Renal cortical epithelial cell (primary cell): ENCODE results near the gene ACBD3. TPM values are rescaled to one million over a fixed set of nuclear protein-coding genes. Genes with fewer than 3 reads are reported as not detected.

Source experiments
- DNase-seq: peaks from one replicate; pipeline ENCODE4 v3.0.0-alpha.2; 2011; ENCODE audit warnings: low read depth
- total RNA-seq: library from RNA; depleted of rRNA; stranded (reverse); fragments of >200 nt; gene quantifications from 2 replicates; pipeline ENCODE4 v1.2.3, GENCODE V29; 2014

Gene ACBD3
- total RNA-seq, 1 donor from 2014 or later = 66.5 TPM

DNA sequence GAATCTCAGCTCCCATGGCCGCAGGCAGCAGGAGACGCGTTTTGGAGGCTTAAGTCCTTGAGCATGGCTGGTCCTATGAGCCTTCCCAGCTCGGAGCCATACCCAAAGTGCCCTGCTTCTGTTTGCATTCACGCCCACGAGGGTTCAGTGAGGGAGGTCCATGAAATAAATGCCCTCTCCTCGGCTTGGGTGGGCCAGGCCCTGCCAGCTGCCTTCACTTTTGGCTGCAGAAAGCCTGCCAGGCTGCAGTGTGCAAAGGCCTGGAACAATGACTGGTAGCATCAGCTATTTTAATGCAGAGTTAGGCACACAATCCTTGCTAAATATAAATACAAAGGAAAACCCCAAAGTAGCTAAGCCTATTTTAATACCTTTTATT is 74.7 kb downstream of the ACBD3 start:
- no peak for DNase-seq

DNA sequence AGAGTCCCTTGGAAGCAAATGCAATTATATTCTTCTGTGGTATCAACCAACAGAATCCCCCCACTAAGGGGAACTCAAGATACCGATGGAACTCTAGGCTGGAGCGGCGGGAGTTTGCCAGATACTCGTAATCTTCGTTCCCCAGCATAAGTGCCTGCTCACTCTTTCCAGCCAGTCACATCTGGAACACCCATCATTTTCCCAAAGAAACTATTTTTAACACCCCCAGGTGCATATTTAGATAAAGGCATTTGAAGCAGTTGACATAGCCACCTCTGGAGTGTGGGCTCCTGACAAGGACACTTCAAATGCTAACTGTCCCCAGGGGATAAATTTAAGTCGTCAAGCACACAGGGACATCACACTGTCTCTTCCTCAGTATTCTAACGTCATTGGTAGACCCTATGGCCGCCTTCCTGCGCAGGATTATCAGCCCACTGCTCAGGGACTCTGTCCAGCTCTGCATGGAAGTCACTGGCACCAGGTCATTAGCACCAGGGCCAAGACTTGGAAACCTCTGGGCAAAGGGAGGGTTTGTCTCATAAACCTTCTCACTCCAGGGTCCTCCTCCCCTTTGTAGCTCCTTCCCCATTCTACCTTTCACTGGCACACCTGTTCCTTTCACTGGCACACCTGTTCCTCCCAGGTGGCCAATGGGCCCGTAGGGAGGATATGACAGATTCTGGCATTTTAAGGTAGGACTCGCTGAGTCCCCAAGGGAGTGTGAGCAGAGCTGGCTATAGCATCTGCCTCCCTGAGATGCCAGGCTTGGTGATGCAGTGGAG is 75.3 kb downstream of the ACBD3 start:
- DNase-seq = no peak

DNA sequence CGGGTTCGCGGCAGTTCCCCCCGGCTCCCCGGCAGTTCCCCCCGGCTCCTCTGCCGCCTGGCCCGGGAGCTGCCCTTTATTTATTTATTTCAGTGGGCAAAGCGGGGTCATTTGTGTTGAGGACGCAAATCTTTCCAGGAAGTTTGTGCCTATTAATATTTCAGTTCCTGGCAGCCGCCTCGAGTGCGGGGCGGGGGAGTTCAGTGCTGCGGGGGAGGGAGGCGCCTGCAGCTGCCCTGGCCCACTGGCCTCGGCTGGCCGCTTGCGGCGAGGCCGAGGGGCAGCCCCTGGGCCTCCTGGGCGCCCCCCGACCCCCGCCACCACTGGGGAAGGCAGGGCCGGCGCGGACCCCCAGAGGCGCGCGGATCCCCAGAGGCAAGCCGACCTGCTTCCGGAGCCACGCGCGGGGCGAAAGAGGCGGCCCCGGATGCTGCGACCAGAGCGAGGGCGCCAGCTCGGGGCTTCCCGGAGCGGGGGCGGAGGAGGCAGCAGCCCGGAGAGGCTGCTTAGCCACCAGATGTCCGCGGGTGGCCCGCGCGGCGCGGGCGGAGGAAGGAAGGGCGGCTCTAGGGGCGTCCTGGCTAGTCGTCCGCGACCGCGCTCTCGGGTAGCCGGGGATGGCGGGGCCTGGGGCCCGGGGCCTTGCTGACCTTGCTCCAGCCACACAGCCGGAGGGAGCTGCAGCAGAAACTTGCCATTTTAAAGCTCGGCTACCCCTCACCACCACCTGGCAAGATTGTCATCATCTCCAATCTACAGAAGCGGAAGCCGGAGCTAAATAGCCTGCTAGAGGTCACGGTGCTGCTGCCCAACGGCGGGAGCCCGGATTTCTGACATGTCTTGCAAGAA is 76.1 kb downstream of the ACBD3 start:
- peak; percentile 37 for DNase-seq

DNA sequence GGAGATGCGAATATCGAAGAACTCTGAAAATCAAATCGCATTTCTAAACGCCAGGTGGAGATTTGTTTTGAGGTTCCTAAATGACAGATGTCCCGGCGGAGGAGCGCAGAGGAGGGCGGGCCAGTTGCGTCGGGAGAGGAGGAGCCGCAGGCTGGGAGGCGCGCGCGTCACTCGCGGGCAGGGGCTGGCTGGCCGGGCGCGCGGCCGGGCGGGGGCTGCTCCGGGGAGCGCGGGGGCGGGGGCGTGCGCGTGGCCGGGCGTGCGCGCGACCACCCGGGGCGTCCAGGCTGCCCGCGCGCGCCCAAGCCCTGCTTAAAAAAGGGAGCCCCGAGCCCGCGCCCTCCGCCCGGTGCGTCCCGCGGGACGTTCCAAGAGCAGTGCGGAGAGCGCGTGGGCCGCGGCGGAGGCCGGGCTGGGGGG is 76.7 kb downstream of the ACBD3 start:
- peak; percentile 51 for DNase-seq

DNA sequence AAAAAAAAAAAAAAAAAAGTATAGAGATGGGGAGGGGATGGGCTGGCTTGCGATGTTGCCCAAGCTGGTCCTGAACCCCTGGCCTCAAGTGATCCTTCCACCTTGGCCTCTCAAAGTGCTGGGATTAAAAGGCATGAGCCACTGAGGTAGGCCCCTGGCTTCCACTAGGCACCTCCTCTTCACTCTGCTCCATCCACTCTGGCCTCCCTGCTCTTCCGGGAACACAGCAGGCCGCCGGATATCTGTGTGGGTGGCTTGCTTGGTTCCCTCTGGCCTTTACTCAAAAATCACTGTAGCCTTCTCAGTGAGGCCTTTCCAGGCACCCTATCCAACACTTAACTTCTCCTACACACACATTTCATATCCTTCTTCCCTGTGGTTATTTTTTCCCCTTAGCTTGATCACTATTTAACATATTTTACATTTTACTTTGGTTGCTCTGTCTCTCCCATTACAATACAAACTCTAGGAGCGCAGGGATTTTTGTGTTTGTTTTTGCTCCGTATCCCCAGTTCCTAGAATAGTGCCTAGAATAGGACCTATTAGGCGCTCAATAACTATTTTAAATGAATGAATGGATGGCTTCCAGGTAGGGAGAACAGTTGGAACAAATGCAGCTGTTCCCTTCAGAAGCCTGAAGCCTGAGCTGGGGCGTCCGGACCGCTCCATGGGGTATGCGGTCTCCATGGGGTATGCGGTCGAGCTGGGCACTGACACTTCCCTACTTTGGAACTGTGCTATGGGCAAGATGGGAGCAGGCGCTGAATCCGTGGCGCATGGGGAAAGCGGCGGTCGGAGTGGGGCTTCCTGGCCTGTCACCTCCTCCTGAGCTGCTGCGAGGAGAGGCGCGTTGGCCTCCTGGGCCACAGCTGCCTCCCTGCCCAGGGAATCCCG is 77.4 kb downstream of the ACBD3 start:
- DNase-seq = no peak

DNA sequence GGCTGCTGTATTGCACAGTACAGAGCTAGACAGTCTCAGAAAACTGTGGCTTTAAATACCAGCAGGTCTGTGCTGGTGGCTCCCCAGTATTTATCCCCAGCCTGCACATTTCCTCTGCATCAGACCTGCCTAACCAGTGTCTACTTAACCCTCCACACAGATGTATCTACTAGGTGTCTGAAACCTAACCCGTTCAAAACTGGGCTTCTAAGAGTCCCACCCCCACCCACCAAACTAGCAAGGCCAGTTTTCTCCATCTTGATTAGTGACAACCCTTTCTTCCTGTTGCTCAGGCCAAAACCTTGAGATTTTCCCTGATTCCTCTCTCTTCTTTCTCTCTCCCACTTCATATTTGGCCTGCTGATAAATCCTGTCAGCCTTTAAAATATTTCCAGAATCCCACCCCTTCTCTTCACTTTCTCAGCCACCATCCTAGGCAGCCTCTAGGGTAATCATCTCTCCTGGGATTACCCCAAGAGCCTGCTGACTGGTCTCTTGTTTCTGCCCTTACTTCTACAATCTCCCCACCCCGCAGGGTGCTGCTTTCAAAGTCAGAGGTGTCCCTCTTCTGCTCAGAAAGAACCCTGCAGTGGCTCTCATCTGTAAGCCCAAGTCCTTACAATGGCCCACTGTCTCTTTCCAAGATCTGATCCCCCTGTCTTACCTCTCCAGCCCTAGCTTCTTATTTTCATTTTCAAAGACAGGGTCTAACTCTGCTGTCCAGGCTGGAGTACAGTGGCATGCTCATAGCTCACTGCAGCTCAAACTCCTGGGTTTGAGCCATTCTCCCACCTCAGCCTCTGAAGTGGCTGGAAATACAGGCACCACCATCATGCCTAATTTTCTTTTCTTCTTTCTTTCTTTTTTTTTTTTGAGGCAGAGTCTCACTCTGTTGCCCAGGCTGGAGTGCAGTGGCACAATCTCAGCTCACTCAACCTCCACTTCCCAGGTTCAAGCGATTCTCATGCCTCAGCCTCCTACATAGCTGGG is 78.8 kb downstream of the ACBD3 start:
- no peak for DNase-seq

DNA sequence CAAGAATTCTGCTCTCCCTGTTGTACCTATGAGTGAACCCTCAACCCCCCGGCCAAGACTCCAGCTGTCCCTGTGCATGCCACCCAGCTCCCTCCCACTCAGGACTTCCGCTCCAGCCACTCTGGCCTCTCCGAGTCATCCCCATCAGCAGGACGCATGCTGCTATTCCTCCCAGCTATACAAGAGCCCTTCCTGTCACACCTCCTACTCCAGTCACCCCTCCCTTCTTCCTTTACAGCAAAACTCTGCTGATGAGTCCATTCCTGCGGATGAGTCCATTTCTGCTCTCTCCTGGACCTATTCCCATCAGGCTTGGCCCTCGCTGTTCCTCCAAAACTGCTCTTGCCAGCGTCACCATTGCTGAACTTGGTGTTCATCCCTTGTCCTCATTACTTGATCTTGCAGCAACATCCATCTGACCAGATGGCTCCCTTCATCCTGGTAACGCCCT is 81.8 kb downstream of the ACBD3 start:
- DNase-seq = no peak

DNA sequence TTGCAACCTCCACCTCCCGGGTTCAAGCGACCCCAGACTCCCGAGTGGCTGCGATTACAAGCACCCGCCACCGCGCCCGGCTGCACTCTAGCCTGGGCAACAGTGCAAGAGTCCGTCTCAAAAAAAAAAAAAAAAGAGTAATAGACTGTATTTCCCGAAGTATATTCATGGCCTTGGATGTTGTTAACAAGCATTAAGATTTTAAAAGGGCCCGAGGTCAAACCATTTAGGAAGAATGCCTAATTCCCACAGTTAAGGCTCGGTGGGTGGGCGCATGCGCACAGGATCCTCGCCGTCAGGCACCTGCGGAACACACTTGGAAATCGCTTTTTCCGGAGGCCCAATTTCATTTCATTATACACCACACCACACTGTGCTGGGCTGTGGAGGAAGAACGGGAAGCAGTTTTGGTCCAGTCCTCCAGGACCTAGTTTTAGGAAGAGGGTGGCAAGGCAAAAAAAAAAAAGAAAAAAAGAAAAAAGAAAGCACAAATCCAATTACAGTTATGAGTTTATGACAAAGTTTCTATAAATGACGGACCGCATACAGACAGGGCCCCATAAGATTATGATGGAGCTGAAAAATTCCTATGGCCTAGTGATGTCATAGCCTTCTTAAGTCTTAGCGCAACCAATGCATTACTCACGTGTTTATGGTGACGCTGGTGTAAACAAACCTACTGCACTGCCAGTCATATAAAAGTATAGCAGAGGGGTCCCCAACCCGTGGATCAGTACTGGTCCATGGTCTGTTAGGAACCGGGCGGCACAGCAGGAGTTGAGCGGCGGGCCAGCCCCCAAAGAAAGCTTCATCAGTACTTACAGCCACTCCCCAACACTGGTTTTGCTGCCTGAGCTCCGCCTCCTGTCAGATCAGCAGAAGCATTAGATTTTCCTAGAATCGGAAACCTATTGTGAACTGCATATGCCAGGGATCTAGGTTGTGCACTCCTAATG is 85.8 kb downstream of the ACBD3 start:
- peak; percentile 33 for DNase-seq

DNA sequence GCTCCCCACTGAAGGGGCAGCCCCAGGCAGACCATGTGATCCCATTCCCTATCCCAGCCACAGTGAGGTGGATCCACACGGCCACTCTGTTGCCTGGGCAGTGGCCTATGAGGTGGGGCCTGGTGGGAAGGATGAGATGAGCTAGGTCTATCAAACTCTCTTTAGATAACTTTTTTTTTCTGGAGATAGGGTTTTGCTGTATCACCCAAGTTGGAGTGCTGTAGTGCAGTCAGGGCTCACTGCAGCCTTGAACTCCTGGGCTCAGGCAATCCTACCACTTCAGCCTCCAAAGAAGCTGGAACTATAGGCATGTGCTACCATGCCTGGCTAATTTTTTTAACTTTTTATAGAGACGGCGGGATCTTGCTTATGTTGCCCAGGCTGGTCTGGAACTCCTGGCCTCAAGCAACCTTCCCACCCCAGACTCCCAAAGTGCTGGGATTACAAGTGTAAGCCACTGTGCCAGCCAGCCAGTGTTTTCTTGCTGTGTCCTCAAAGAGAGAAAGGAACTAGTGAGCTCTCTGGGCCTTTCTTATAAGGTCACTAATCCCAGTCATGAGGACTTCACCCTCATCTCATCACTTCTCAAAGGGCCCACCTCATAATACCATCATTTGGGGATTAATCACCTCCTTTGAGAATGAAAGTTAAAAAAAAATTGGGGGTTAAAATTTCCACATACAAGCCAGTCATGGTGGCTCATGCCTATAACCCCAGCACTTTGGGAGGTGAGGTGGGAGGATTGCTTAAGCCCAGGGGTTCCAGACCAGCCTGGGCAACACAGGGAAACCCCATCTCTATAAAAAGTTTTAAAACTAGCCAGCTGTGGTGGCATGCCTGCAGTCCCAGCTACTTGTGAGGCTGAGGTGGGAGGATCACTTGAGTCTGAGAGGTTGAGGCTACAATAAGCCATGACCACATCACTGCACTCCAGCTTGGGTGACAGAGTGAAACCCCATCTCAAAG is 87.4 kb downstream of the ACBD3 start:
- DNase-seq = peak; percentile 22

DNA sequence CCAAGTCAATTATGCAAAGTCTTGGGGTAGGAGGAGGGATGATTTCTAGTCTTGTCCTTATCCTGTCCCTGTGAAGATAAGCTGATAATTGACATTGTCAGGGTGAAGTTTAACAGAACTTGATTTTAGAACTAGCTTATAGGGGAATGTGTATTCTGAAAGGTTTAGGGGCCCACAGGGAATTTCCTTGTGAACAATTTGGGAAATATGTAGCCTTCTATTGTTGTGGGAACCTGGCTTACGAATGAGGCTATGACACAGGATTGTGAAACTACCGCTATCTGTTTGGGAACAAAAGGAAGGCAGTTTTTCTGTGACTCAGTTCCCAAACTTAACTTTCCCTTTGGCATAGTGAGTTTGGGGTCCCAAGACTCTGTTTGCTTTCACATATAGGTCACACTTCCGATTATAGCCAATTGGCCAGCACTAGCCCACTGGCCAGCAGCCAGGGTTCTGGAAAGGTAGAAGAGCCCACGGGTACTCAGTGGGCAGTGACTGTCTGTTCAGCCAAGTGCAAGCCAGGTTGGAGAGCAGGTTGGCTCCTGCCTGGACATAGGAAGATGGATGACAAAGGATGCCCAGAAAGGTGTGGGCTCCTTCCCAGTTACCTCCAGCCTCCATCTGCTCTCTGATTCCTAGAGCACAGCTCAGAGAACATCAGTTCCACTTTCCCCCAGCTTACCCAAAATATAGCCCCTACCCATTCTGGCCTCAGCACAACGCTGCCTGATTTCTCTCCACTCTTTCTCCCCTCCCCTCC is 88.5 kb downstream of the ACBD3 start:
- DNase-seq = peak; percentile 88

DNA sequence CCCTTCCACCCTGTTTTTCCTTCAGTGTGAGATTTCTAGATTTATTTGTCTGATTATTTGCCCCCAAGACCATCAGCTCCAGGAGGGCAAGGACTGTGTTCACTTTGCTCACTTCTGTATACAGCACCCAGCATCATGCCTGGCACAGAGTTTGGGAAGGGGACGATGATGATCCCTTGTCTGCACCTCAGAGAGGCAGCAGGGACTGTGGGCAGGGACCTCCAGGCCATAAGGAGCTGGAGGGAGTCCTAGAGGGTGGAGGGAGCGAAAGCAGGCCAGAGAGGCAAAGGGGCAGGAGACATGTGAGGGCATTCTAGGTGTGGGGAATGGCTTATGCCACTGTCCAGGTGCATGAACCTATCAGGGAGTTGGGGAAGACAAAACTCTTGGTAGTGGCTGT is 91.3 kb downstream of the ACBD3 start:
- no peak for DNase-seq

Other genes starting within 250 kb of the ACBD3 start
- not detected in 2 replicates for gene LEFTY2, start 245.5 kb downstream of the ACBD3 start, total RNA-seq
- 27.2 and 34.9 TPM in 2 replicates for gene SDE2, start 187.4 kb downstream of the ACBD3 start, total RNA-seq
- gene H3-3A, start 124.0 kb downstream of the ACBD3 start, total RNA-seq = 187 and 266 TPM in 2 replicates
- not detected in 2 replicates for gene MIXL1, start 36.9 kb upstream of the ACBD3 start, total RNA-seq
- gene LIN9, start 122.4 kb upstream of the ACBD3 start, total RNA-seq = 3.4 and 7.1 TPM in 2 replicates
- gene PARP1, start 221.4 kb upstream of the ACBD3 start, total RNA-seq = 93.8 and 127 TPM in 2 replicates